Colon (tissue), 2 donors: ENCODE data around the gene DUT.
A peak's percentile ranks its signal among the peaks of the same experiment; 100 is the strongest.
"Not testable (repeated sequence)": the region's sequence is repeated elsewhere in the genome, so short reads cannot be mapped to it uniquely, and the experiment has no call there.

ENCODE experiments used
- FAIRE-seq: peaks from 2 replicates; lab custom pipeline; 2012; peaks lifted over from hg19 to GRCh38; lab: Jason Lieb, UNC
- donor health status: control.
- donor health status: control.

Gene DUT

DNA sequence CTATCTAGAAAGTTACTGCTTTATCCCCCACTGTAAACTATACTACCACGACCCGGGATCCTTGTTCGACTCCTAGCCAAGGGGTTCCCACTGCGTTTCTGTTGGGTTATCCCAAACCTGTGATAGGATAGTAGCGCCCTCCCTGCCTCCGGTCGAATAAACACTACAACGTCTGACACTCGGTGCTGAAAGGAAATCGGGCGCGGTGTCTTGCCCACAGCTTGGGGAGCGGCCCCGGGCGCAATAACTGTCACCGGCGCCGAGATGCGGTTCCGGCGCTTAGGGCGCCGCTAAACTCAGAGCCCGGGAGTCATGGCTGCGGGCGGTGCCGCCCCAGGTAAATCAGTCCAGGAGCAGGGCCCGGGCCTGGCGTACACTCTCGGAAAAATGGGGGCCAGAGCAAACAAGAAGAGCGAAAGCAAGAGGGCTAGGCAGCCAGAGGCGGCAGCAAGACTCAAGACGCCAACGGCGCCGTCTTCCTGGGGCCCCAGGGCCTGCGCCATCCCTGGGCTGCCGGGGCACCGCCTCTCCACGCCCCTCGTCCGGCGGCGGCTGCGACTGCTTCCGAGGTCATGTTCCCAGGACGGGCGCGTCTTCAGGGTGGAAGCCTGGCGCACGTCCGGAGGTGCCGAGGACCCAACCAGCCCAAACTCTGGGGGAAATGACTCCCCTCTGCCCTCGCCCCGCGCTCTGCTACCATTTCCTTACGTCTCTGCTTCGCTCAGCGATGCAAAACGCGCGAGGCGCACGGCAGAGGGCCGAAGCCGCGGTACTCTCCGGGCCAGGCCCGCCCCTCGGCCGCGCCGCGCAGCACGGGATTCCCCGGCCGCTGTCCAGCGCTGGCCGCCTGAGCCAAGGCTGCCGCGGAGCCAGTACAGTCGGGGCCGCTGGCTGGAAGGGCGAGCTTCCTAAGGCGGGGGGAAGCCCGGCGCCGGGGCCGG is at the start of gene DUT:
TSS of gene DUT (plus strand) at position 575 of the 941 bp plus-strand sequence. CDS start at position 662, 87 bp downstream.
- FAIRE-seq: no peak

- FAIRE-seq: no peak
These were observed 49.6 kb upstream of the DUT start for GRCh38 chr15:48281674-48282073.

DNA sequence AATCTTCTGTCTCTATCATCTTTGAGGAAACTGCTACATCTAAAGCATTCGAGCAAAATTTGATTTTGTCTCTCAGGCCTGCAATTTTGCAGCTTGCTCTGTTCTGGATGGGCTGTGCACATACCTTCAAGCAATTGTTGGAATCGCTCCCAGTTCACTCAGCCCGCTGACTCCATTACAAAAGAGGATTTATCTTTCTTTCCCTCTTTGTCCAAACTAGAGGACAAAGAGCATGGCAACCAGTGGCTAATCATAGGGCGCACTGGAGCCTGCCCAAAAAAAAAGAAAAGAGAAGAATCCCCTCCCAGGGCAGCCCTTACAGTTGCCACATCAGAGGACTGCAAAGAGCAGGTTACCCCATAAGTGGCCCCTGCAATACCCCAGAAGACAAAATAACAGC is 49.0 kb upstream of the DUT start:
- no peak for FAIRE-seq

- no peak for FAIRE-seq
These were observed 47.7 kb upstream of the DUT start for GRCh38 chr15:48283396-48284145.

GRCh38 chr15:48285329-48286214 is 45.7 kb upstream of the DUT start:
- FAIRE-seq: no peak

DNA sequence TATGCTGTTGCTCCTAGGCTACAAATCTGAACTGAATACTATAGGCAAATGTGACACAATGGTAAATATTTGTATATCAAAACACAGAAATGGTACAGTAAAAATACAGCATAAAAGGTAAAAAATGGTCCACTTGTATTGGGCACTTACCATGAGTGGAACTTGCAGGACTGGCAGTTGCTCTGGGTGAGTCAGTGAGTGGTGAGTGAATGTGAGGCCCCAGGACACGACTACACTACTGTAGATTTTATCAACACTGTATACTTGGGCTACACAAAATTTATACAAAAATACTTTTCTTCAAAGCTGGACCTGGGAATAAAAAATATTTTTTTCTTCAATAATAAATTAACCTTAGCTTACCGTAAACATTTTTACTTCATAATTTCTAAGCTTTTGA is 41.6 kb upstream of the DUT start:
- peak; percentile 14 for FAIRE-seq

DNA sequence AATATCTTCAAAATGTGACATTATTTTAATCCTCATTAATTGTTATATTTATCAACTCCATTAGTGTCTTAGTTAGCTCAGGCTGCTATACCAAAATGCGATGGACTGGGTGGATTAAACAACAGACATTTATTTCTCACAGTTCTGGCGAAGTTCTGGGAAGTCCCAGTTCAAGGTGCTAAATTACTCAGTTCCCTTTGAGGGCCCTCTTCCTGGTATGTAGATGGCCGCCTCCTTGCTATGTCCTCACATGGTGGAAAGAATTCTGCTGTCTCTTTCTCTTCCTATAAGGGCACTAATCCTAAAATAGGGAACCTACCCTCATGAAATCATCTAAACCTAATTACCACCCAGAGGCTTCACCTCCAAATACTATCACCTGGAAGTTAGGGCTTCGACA is 38.8 kb upstream of the DUT start:
- FAIRE-seq: no peak

DNA sequence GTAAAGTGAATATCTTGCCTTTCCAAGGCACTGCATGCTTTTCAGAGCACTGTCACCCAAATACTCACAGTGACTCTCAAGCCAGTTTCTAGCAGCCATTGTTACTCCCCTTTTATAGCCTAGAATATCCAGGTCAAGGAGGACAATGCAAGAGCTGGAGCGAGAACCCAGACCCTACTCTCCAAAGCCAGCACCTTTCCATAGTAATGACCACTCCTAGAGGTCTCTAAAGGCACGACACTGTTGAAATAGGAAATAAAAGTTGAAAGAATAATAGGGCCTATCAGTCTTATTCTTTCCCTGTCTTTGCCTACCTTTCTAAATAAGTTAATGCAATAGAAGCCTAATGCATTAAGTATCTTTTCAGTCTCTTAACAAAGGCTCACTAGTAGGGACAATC is 33.6 kb upstream of the DUT start:
- no peak for FAIRE-seq

- no peak for FAIRE-seq
These were observed 32.3 kb upstream of the DUT start for GRCh38 chr15:48298914-48299313.

- FAIRE-seq: no peak
These were observed 31.2 kb upstream of the DUT start for GRCh38 chr15:48300038-48300437.

- FAIRE-seq: no peak
These were observed 26.8 kb upstream of the DUT start for GRCh38 chr15:48304398-48304797.

DNA sequence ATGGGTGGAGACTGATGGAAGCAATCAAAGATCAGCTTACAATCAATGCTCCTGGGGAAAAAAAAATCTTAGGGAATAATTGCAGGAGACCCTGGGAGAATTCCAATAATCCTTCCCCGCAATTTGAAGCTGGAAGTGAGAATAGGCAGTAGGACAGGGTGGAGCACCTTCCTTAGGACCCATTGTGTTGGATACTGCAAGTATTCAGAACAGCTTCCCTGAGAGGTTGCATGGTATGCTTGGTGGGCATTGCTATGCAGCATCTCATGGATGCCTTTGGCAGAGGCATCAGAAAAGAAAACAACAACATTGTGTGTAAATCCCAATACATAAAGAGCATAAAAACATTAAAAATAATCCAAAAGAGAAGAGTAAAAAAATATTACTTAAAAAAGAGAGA is 24.6 kb upstream of the DUT start:
- no peak for FAIRE-seq

DNA sequence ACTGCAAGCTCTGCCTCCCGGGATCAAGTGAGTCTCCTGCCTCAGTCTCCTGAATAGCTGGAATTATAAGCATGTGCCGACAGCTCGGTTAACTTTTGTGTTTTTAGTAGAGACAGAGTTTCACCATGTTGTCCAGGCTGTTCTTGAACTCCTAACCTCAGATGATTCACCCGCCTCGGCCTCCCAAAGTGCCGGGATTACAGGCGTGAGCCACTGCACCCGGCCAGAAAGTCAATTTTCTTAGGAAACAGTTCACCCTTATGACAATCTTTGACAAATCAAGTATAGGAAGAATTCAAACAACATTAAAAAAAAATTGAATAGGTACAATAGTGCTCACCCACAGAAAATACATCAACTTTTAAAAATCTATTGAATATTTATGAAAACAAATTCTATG is 23.6 kb upstream of the DUT start:
- no peak for FAIRE-seq

DNA sequence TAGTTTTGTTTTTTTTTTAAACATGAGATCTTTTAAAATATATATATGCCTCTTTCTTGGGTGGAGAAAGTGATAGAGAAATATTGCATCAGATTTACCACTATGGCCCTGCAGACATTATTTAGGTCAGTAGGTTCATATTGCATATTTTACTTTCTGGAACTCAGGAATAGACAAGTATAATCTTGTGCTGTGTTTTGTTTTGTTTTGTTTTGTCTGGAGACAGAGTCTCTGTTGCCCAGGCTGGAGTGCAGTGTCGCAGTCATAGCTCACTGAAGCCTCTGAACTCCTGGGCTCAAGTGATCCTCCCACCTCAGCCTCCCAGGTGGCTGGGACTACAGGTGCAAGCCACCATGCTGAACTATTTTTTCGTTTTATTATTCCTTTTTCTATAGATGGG is 21.5 kb upstream of the DUT start:
- no peak for FAIRE-seq

- FAIRE-seq: no peak
These were observed 18.0 kb upstream of the DUT start for GRCh38 chr15:48313216-48313615.

GRCh38 chr15:48315041-48315440 is 16.2 kb upstream of the DUT start:
- no peak for FAIRE-seq

GRCh38 chr15:48317221-48317620 is 14.0 kb upstream of the DUT start:
- FAIRE-seq: no peak

DNA sequence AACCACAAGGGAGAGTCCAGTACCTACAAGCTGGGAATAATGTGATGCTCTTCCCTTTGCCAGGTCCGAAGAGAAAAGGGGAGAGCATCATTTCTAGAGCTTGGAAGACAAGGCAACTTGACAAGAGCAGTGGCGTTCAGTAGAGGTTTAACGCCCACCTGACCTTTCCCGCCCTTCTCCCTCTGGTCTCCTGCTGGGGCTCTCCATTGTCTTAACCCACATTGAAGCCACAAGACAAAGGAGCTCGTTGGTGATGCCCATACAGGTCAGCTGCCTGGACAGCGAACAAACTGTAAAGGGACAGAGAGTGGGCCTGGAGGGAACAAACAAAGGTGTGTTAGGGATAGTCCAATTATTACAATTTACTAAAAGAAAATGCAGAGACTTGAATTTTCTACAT is 13.1 kb upstream of the DUT start:
- no peak for FAIRE-seq

- FAIRE-seq: no peak
These were observed 7.9 kb upstream of the DUT start for GRCh38 chr15:48323294-48323693.

- no peak for FAIRE-seq
These were observed 6.3 kb upstream of the DUT start for GRCh38 chr15:48324949-48325348.

DNA sequence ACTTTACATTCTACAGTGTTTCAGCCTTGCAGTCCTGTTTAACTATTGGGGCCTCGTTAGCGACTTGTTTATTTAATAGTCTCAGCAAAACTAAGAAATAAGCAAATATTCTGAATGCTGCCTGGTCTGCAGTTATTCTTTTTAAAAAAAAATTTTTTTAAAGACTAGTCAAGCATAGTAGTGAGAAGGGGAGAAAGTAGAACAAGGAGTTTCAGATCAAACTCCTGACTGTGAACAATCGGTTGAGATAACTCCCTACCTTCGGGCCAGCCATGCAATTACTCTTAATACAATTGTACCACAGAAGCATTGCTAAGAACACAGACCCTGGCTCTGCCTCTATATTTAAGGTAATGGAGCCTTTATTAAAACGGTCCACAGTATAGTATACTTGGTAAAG is 5.8 kb upstream of the DUT start:
- FAIRE-seq: no peak

- FAIRE-seq: not testable (repeated sequence)
These were observed 5.0 kb upstream of the DUT start for GRCh38 chr15:48326180-48326579.
